Activated CD4-positive, alpha-beta T cell treated with anti-CD3 and anti-CD28 coated beads, Interleukin-2, amount 10 ng/mL, durations not matched to agents 24 days and 14 days (primary cell): ENCODE data around the gene SLC18A2. TPM values are rescaled to one million over a fixed set of nuclear protein-coding genes. Genes with fewer than 3 reads are reported as not detected.
"Not testable (repeated sequence)": the region's sequence is repeated elsewhere in the genome, so short reads cannot be mapped to it uniquely, and the experiment has no call there.

Experiments
- DNase-seq: peaks from one replicate; pipeline ENCODE4 v3.0.0; 2022
- H3K27ac Mint-ChIP-seq: one replicate; pipeline ENCODE4 v1.8.0; 2022; ENCODE audit warnings: mild to moderate bottlenecking, mixed read lengths
- H3K27me3 Mint-ChIP-seq: one replicate; pipeline ENCODE4 v1.8.0; 2022; ENCODE audit warnings: mixed read lengths
- H3K36me3 Mint-ChIP-seq: one replicate; pipeline ENCODE4 v1.8.0; 2022; ENCODE audit warnings: low read depth, mild to moderate bottlenecking, mixed read lengths
- H3K4me1 Mint-ChIP-seq: one replicate; pipeline ENCODE4 v1.8.0; 2021; ENCODE audit warnings: mixed read lengths
- H3K4me3 Mint-ChIP-seq: one replicate; pipeline ENCODE4 v1.8.0; 2022; ENCODE audit warnings: mild to moderate bottlenecking, moderate library complexity, mixed read lengths
- H3K9me3 Mint-ChIP-seq: one replicate; pipeline ENCODE4 v1.8.0; 2021; ENCODE audit warnings: mixed read lengths
- intact Hi-C: fragments of 100-400 bp; cut with micrococcal nuclease; formaldehyde crosslinking; loops from one replicate; pipeline ENCODE4 v1.15.1; 2023
- total RNA-seq: library from RNA; stranded (reverse); gene quantifications from 2 replicates; pipeline ENCODE4 v1.2.3, GENCODE V29; 2022

The SLC18A2 gene
- total RNA-seq, 1 donor from 2014 or later, result not detected

GRCh38 chr10:117290872-117291271 lies 50.0 kb downstream of the SLC18A2 start:
- H3K4me3 Mint-ChIP-seq, intact Hi-C loops, H3K4me1 Mint-ChIP-seq, DNase-seq, H3K27me3 Mint-ChIP-seq, H3K9me3 Mint-ChIP-seq, H3K36me3 Mint-ChIP-seq, H3K27ac Mint-ChIP-seq: not testable (repeated sequence)

- DNase-seq, result no peak
- H3K36me3 Mint-ChIP-seq, result peaks cover 8% of the 10 kb centered on the region
- no peaks in the 10 kb centered on the region for H3K27me3 Mint-ChIP-seq
- H3K4me3 Mint-ChIP-seq, result no peak overlapping the region
- intact Hi-C loops, result no loop called here
- H3K9me3 Mint-ChIP-seq, result peaks cover under 1% of the 10 kb centered on the region
- peaks cover 1% of the 10 kb centered on the region for H3K4me1 Mint-ChIP-seq
- no peak overlapping the region for H3K27ac Mint-ChIP-seq
These were observed 53.2 kb downstream of the SLC18A2 start for GRCh38 chr10:117294039-117294645.

DNA sequence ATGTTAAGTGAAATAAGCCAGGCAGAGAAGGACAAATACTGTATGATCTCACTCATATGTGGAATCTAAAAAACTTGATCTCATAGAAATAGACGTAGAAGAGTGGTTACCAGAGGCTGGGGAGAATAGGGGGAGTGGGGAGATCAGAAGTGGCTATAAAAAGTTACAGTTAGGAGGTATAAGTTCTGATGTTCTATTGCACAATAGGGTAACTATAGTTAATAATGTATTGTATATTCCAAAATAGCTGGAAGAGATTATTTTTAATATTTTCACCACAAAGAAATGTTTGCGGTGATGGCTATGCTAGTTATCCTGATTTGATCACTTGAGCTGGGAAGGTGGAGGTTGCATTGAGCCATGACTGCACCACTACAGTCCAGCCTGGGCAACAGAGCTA lies 53.8 kb downstream of the SLC18A2 start:
- Mint-ChIP-seq H3K9me3 (peaks cover 6% of the 10 kb centered on the region), H3K27me3 (no peaks in the 10 kb centered on the region), H3K4me1 (peaks cover 1% of the 10 kb centered on the region), H3K4me3 (no peak overlapping the region), H3K36me3 (peaks cover 3% of the 10 kb centered on the region), H3K27ac (no peak overlapping the region)
- no peak for DNase-seq
- intact Hi-C loops, result no loop called here

DNA sequence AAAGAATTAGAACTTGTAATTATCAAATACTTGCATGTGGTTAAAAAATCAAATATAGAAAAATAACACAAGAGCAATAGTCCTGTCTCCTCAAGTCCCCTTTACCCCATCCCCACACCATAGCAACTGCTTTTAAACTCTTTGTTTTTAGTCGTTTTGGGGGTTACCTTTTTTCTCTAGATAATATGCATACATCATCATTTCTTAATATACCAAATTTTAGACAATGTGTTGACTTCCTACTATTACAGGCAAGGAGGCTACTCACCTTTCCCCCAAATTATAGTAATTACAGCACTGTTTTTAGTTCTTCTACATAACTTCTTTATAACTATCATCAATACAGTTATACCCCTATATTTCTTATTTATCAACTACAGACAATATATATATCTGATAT lies 57.3 kb downstream of the SLC18A2 start:
- Mint-ChIP-seq H3K27ac (no peak overlapping the region), H3K4me1 (peaks cover 4% of the 10 kb centered on the region), H3K4me3 (no peak overlapping the region), H3K27me3 (no peaks in the 10 kb centered on the region), H3K36me3 (peaks cover 8% of the 10 kb centered on the region), H3K9me3 (peaks cover 10% of the 10 kb centered on the region)
- intact Hi-C loops, result no loop called here
- DNase-seq, result no peak

- Mint-ChIP-seq H3K27me3 (no peaks in the 10 kb centered on the region), H3K27ac (no peak overlapping the region), H3K4me3 (no peak overlapping the region), H3K4me1 (peaks cover 2% of the 10 kb centered on the region), H3K9me3 (peaks cover 14% of the 10 kb centered on the region), H3K36me3 (peaks cover 14% of the 10 kb centered on the region)
- no peak for DNase-seq
- intact Hi-C loops, result no loop called here
These were observed 58.5 kb downstream of the SLC18A2 start for GRCh38 chr10:117299435-117299834.

DNA sequence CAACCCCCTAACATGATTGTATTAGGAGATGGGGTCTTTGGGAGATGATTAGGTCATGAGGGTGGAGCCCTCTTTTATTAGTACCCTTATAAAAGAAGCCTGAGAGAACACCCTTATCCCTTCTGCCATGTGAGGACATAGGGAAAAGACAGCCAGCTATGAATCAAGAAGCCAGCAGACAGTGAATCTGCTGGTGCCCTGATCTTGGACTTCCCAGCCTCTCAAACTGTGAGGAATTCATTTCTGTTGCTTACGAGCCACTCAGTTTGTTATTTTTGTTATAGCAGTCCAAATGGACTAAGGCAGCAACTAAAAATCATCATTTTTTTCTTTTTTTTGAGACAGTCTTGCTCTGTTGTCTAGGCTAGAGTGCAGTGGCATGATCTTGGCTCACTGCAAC lies 59.8 kb downstream of the SLC18A2 start:
- Mint-ChIP-seq H3K27ac (no peak overlapping the region), H3K9me3 (peaks cover 14% of the 10 kb centered on the region), H3K4me1 (peaks cover 2% of the 10 kb centered on the region), H3K27me3 (no peaks in the 10 kb centered on the region), H3K4me3 (no peak overlapping the region), H3K36me3 (peaks cover 19% of the 10 kb centered on the region)
- intact Hi-C loops, result no loop called here
- no peak for DNase-seq

GRCh38 chr10:117303451-117303850 lies 62.5 kb downstream of the SLC18A2 start:
- H3K27ac Mint-ChIP-seq, DNase-seq, H3K27me3 Mint-ChIP-seq, H3K4me3 Mint-ChIP-seq, intact Hi-C loops, H3K4me1 Mint-ChIP-seq: not testable (repeated sequence)
- Mint-ChIP-seq H3K36me3 (peaks cover 22% of the 10 kb centered on the region), H3K9me3 (peaks cover 14% of the 10 kb centered on the region)

DNA sequence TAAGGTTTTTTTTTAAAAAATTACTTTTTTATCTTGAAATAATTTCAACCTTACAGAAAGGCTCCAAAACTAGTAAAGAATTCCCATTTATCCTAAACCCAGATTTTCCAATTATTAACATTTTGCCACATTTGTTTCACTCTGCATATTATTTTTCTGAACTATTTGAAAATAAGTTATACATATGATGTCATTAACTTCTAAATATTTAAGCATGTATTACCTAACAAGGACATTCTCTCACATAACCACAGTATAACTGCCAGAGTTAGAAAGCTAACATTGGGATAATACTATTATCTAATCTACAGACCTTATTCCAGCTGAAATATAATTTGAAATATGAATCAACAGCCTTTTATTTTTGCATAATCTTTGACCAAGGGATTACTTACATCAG lies 65.8 kb downstream of the SLC18A2 start:
- H3K27me3 Mint-ChIP-seq, result no peaks in the 10 kb centered on the region
- H3K27ac Mint-ChIP-seq, result no peak overlapping the region
- H3K4me3 Mint-ChIP-seq, result no peak overlapping the region
- peaks cover under 1% of the 10 kb centered on the region for H3K4me1 Mint-ChIP-seq
- H3K9me3 Mint-ChIP-seq, result peaks cover 4% of the 10 kb centered on the region
- peaks cover 20% of the 10 kb centered on the region for H3K36me3 Mint-ChIP-seq
- no peak for DNase-seq
- intact Hi-C loops, result no loop called here

- intact Hi-C loops, result no loop called here
- H3K36me3 Mint-ChIP-seq, result peaks cover 14% of the 10 kb centered on the region
- peaks cover 4% of the 10 kb centered on the region for H3K4me1 Mint-ChIP-seq
- H3K9me3 Mint-ChIP-seq, result no peaks in the 10 kb centered on the region
- no peak overlapping the region for H3K27ac Mint-ChIP-seq
- H3K4me3 Mint-ChIP-seq, result no peak overlapping the region
- no peak for DNase-seq
- H3K27me3 Mint-ChIP-seq, result no peaks in the 10 kb centered on the region
These were observed 70.3 kb downstream of the SLC18A2 start for GRCh38 chr10:117311261-117311660.

- no peak for DNase-seq
- Mint-ChIP-seq H3K27ac (no peak overlapping the region), H3K36me3 (peaks cover 14% of the 10 kb centered on the region), H3K4me3 (no peak overlapping the region), H3K9me3 (no peaks in the 10 kb centered on the region), H3K27me3 (no peaks in the 10 kb centered on the region), H3K4me1 (peaks cover 4% of the 10 kb centered on the region)
- intact Hi-C loops, result no loop called here
These were observed 71.5 kb downstream of the SLC18A2 start for GRCh38 chr10:117312430-117312829.

DNA sequence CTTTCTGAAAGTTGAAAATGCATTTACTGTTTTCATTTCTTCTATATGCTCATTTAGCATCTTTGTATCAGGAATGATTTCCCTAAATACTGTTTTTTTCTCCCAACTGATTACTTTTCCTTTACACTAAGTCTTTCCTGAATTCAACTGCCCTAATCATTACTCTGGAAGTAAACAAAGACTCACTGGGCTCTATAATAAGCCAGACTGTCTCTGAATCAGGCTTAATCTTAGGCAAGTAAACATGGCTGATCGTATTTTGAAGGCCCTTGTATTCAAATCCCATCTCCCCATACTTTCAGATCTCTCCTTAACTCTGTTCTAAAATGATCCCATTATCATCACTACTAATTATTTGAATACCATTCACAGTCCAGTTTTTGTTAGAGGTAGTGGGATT lies 72.7 kb downstream of the SLC18A2 start:
- Mint-ChIP-seq H3K27me3 (no peaks in the 10 kb centered on the region), H3K27ac (no peak overlapping the region), H3K36me3 (peaks cover 12% of the 10 kb centered on the region), H3K4me1 (peaks cover 4% of the 10 kb centered on the region), H3K9me3 (no peaks in the 10 kb centered on the region), H3K4me3 (no peak overlapping the region)
- intact Hi-C loops, result no loop called here
- DNase-seq, result no peak

GRCh38 chr10:117316701-117317100 lies 75.8 kb downstream of the SLC18A2 start:
- DNase-seq, result no peak
- Mint-ChIP-seq H3K4me3 (no peak overlapping the region), H3K27ac (no peak overlapping the region), H3K9me3 (no peaks in the 10 kb centered on the region), H3K4me1 (peaks cover 4% of the 10 kb centered on the region), H3K27me3 (no peaks in the 10 kb centered on the region), H3K36me3 (peaks cover 11% of the 10 kb centered on the region)
- intact Hi-C loops, result no loop called here

GRCh38 chr10:117318909-117319308 lies 78.0 kb downstream of the SLC18A2 start:
- intact Hi-C loops, result no loop called here
- no peak overlapping the region for H3K4me3 Mint-ChIP-seq
- H3K36me3 Mint-ChIP-seq, result peaks cover 2% of the 10 kb centered on the region
- H3K27me3 Mint-ChIP-seq, result no peaks in the 10 kb centered on the region
- no peaks in the 10 kb centered on the region for H3K4me1 Mint-ChIP-seq
- no peak for DNase-seq
- H3K27ac Mint-ChIP-seq, result no peak overlapping the region
- H3K9me3 Mint-ChIP-seq, result no peaks in the 10 kb centered on the region

DNA sequence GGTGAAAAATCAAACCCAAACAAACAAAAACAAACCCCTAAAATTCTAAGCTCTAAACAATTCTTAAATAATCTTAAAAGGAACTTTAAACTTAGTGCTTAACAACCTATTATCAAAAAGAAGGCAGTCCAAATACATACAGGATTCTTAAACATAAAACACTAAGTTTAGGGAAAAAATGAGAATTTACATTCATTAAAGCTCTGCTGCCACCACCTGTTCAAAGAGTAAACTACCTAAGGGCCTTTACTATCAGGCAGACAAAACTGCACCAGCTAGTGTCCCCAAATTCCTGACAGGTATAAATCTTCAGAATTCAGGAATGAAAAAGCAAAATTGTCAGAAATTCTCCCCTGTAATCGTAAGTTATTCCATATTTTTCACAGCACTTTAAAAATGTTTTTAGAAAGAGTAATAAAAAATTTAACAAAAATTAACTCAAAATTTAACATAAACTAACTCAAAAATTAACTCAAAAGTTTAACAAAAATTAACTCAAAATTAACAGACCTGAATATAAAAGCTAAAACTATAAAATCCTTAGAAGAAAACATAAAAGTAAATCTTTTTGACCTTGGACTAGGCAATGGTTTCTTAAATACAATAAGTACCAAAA lies 79.2 kb downstream of the SLC18A2 start:
- Mint-ChIP-seq H3K4me1 (no peaks in the 10 kb centered on the region), H3K27me3 (no peaks in the 10 kb centered on the region), H3K9me3 (no peaks in the 10 kb centered on the region), H3K4me3 (no peak overlapping the region), H3K36me3 (no peaks in the 10 kb centered on the region), H3K27ac (no peak overlapping the region)
- intact Hi-C loops, result loop anchor here (1.0 kb wide), 1 partner anchor 103 kb away; no protein-coding TSS in a partner anchor
- DNase-seq, result peak; percentile 61

DNA sequence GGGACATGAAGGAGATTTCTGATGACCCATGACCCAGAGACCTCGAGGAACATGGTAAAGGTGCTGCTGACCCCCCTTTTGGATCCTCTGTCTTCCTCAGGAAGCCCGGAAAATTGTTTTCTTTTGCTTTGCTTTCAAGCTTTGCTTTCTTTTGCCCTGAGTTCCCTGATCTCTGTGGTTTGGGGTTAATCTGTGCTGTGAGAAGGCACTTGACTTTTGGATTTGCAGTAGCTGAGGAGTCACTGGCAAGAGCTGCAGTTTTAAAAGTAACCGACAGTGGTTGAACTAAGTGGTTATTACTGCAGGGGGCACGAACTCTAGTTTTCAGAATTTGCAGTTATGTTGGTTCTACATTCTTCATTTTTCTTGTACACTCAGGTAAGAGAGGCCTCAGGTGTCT lies 81.3 kb downstream of the SLC18A2 start:
- intact Hi-C loops, result no loop called here
- DNase-seq, result no peak
- Mint-ChIP-seq H3K4me3 (no peak overlapping the region), H3K9me3 (no peaks in the 10 kb centered on the region), H3K27me3 (no peaks in the 10 kb centered on the region), H3K4me1 (no peaks in the 10 kb centered on the region), H3K36me3 (peaks cover 4% of the 10 kb centered on the region), H3K27ac (no peak overlapping the region)
